HEK293 (cell line): ENCODE data around the gene EIF2D.

Experiments used
- CTCF ChIA-PET: fragments of 350-600 bp; formaldehyde crosslinking; extraction: SDS; loops from one replicate; lab custom pipeline; 2021; ENCODE audit warnings: antibody characterized with exemption; lab: Yijun Ruan, JAX
- POLR2A ChIA-PET: fragments of 300-600 bp; formaldehyde crosslinking; extraction: SDS; loops from one replicate; lab custom pipeline; 2020; ENCODE audit warnings: antibody characterized with exemption, inconsistent platforms; lab: Yijun Ruan, JAX
- H3K27ac ChIP-seq: fragments of 200-500 bp; sonication (Bioruptor generic); 2 replicates; pipeline ENCODE4 v1.5.1; 2014; ENCODE audit warnings: low read depth, low read length, control low read depth, inconsistent platforms; ENCODE audit errors: extremely low read depth
- H3K36me3 ChIP-seq, 2 experiments: fragments of 200-500 bp in 1 of 2; sonication (Bioruptor generic) in 1 of 2; 1 replicate in 1 of 2; 2 replicates in 1 of 2; pipeline ENCODE4 v1.5.1; 2014 to 2017; ENCODE audit warnings: inconsistent platforms in 2 of 2, low read length in 2 of 2; ENCODE audit not compliant: control insufficient read depth in 2 of 2, insufficient read depth in 1 of 2
- H3K4me1 ChIP-seq: fragments of 200-500 bp; sonication (Bioruptor generic); 2 replicates; pipeline ENCODE4 v1.5.1; 2014; ENCODE audit warnings: mild to moderate bottlenecking, low read length, inconsistent platforms; ENCODE audit not compliant: control insufficient read depth, insufficient read depth
- H3K4me3 ChIP-seq: 2 replicates; pipeline ENCODE4 v1.5.1; 2011; ENCODE audit warnings: low read depth, mild to moderate bottlenecking, control low read depth, low read length, moderate library complexity
- H3K9me3 ChIP-seq: fragments of 200-500 bp; sonication (Bioruptor generic); 2 replicates; pipeline ENCODE4 v1.5.1; 2014; ENCODE audit warnings: low read depth, low read length, inconsistent platforms; ENCODE audit not compliant: control insufficient read depth, insufficient read depth
- CTCF ChIP-seq: fragments of 450-650 bp; formaldehyde crosslinking; IDR thresholded peaks from 2 replicates; pipeline ENCODE4 v1.5.1; 2016; ENCODE audit warnings: missing biosample characterization, missing genetic modification characterization
- SCRT1 ChIP-seq: fragments of 450-650 bp; formaldehyde crosslinking; IDR thresholded peaks from 2 replicates; pipeline ENCODE4 v1.5.1; 2016; ENCODE audit warnings: missing biosample characterization, missing genetic modification characterization, borderline replicate concordance
- SCRT2 ChIP-seq: fragments of 450-650 bp; formaldehyde crosslinking; IDR thresholded peaks from 2 replicates; pipeline ENCODE4 v1.5.1; 2016; ENCODE audit warnings: missing biosample characterization, missing genetic modification characterization
- ZBTB48 ChIP-seq: fragments of 450-650 bp; formaldehyde crosslinking; IDR thresholded peaks from 2 replicates; pipeline ENCODE4 v1.5.1; 2016; ENCODE audit warnings: missing biosample characterization, missing genetic modification characterization
- ZEB2 ChIP-seq: fragments of 450-650 bp; formaldehyde crosslinking; IDR thresholded peaks from 2 replicates; pipeline ENCODE4 v1.5.1; 2016; ENCODE audit warnings: missing biosample characterization, missing genetic modification characterization
- ZNF114 ChIP-seq: fragments of 450-650 bp; formaldehyde crosslinking; IDR thresholded peaks from 2 replicates; pipeline ENCODE4 v1.5.0; 2017; ENCODE audit warnings: missing biosample characterization, missing genetic modification characterization
- ZNF121 ChIP-seq: fragments of 450-650 bp; formaldehyde crosslinking; IDR thresholded peaks from 2 replicates; pipeline ENCODE4 v1.5.1; 2016; ENCODE audit warnings: missing biosample characterization, missing genetic modification characterization
- ZNF146 ChIP-seq: fragments of 450-650 bp; formaldehyde crosslinking; IDR thresholded peaks from 2 replicates; pipeline ENCODE4 v1.5.1; 2016; ENCODE audit warnings: missing biosample characterization, missing genetic modification characterization
- ZNF174 ChIP-seq: fragments of 450-650 bp; formaldehyde crosslinking; IDR thresholded peaks from 2 replicates; pipeline ENCODE4 v1.5.0; 2017; ENCODE audit warnings: missing biosample characterization, mild to moderate bottlenecking, missing genetic modification characterization
- ZNF514 ChIP-seq: fragments of 450-650 bp; formaldehyde crosslinking; IDR thresholded peaks from 2 replicates; pipeline ENCODE4 v1.5.1; 2016; ENCODE audit warnings: missing biosample characterization, missing genetic modification characterization
- ZNF518A ChIP-seq: fragments of 450-650 bp; formaldehyde crosslinking; conservative IDR thresholded peaks from 2 replicates; pipeline ENCODE4 v1.5.1; 2016; ENCODE audit warnings: low read depth, missing biosample characterization, missing genetic modification characterization
- ZNF654 ChIP-seq: fragments of 450-650 bp; formaldehyde crosslinking; IDR thresholded peaks from 2 replicates; pipeline ENCODE4 v1.5.1; 2016; ENCODE audit warnings: low read depth, missing biosample characterization, missing genetic modification characterization
- ZNF677 ChIP-seq: fragments of 450-650 bp; IDR thresholded peaks from 2 replicates; pipeline ENCODE4 v1.5.0; 2018; ENCODE audit warnings: missing biosample characterization, mild to moderate bottlenecking, missing genetic modification characterization, moderate library complexity

The EIF2D gene

GRCh38 chr1:206545351-206545750 is 66.9 kb downstream of the EIF2D start:
- TF ChIP-seq ZNF514 (tag by site-specific recombination) (no peak), ZNF518A (tag by site-specific recombination) (no peak), ZNF121 (tag by site-specific recombination) (peak; percentile 81)
- Histone ChIP-seq H3K4me1 (no peaks in the 10 kb centered on the region), H3K9me3 (no peaks in the 10 kb centered on the region), H3K36me3 (no peaks in the 10 kb centered on the region), H3K27ac (no peak overlapping the region), H3K4me3 (no peak overlapping the region)
- ChIA-PET CTCF (interaction anchor here (0.6 to 6.5 kb wide), 45 partner anchors 9 to 824 kb away, joined by 3 to 94 read pairs (median 4); partner anchors contain the start of genes DYRK3 and RASSF5), POLR2A (interaction anchor here (0.7 kb wide), 1 partner anchor 1415 kb away, joined by 8 read pairs; no protein-coding TSS in a partner anchor)

GRCh38 chr1:206544562-206545257 is 67.6 kb downstream of the EIF2D start:
- Histone ChIP-seq H3K27ac (no peak overlapping the region), H3K4me1 (no peaks in the 10 kb centered on the region), H3K36me3 (no peaks in the 10 kb centered on the region), H3K9me3 (no peaks in the 10 kb centered on the region), H3K4me3 (no peak overlapping the region)
- ChIA-PET CTCF (interaction anchor here (0.6 to 6.5 kb wide), 49 partner anchors 8 to 823 kb away, joined by 3 to 94 read pairs (median 4); partner anchors contain the start of genes DYRK3 and RASSF5), POLR2A (no interaction called here)
- peak; percentile 46; the same call in 1 of the 2 replicates for TF ChIP-seq ZBTB48
- peak; percentile 59; the same call in 1 of the 2 replicates for TF ChIP-seq SCRT2 (tag by site-specific recombination)
- peak; percentile 52; the same call in 1 of the 2 replicates for TF ChIP-seq CTCF
- peak; percentile 69 for TF ChIP-seq ZNF654
- peak; percentile 84 for TF ChIP-seq SCRT1 (tag by site-specific recombination)
- TF ChIP-seq ZNF146 (tag by site-specific recombination): no peak
- TF ChIP-seq ZEB2 (tag by site-specific recombination): 0 out of 2 replicates have a peak, but pooled peaks have one; percentile 23
- TF ChIP-seq ZNF114 (tag by site-specific recombination): no peak
- TF ChIP-seq ZNF174: no peak
- no peak for TF ChIP-seq ZNF677 (tag by site-specific recombination)
